CMK (cell line): ENCODE measurements around the gene PAK6.

Source experiments
- DNase-seq: peaks from one replicate; pipeline ENCODE4 v3.0.0-alpha.2; 2010; ENCODE audit warnings: low read depth

Gene PAK6

DNA sequence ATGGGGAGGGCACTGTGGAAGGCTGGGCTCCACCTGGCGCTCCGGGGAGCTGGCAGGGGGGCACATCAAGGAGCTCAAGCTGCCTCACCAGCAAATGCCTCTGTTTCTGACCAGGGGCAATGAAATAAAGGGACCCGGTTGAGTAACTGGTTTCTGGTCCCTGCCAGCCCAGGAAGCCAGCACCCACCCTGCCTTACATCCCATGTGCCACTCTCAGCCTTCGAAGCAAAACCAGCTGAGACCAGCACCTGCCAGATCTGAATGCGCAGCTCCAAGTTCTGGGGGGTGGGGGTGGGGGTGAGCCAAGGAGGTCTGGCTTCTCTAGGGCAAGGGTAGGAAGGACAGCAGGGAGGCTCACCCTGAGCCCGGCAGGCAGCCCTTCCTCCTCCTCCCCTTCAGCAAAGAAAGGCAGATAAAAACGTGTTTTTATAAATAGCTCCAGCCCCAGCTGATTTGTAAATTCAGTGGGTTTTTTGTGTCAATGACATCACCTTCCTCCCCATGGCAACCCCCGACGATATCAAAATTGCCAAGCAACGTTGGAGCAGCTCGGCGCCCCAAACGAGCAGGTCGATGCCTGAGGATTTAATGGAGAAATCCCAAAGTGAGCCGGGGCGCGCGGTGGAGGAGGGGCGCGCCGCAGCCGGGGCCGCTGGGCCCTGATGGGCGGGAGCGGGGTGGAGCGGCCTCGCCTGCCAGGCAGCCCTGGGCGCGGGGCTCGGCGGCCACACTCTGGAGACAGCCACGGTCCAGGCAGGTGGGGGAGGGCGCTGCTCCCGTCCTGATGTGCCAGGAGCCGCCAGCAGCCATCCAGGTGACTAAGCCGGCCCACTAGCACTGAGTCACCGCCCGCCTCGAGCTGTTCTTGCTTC, at the start of gene PAK6:
Gene PAK6, plus strand, starts transcription at position 532 of the 872 bp plus-strand sequence. CDS start 25,723 bp downstream, outside the sequence.
- no peak for DNase-seq

DNA sequence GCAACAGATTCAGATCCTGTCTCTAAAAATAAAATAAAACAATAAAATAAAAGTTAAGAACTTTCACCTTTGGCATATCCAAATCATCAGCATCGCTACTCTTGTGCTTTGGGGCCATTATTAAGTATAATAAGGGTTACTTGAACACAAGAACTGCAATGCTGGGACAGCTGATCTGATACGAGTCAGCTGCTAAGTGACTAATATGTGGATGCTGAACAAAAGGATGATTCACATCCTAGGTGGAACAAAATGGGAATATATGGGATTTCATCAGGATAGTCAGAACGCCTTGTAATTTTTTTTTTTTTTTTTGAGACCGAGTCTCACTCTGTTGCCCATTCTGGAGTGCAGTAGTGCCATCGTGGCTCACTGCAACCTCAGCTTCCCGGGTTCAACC, 48.3 kb upstream of the PAK6 start:
- no peak for DNase-seq

DNA sequence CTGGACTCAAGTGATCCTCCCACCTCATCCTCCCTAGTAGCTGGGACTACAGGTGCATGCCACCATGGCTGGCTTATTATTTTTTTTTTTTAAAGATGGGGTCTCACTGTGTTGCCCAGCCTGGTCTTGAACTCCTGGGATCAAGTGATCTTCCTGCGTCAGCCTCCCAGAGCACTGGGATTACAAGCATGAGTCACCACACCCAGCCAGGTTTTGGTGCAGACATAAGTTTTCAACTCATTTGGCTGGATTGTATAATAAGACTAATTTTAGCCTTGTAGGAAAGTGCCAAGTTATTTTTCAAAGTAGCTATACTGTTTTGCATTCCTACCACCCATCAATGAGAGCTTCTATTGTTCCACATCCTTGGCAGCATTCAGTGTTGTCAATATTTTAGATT, 45.9 kb upstream of the PAK6 start:
- no peak for DNase-seq

DNA sequence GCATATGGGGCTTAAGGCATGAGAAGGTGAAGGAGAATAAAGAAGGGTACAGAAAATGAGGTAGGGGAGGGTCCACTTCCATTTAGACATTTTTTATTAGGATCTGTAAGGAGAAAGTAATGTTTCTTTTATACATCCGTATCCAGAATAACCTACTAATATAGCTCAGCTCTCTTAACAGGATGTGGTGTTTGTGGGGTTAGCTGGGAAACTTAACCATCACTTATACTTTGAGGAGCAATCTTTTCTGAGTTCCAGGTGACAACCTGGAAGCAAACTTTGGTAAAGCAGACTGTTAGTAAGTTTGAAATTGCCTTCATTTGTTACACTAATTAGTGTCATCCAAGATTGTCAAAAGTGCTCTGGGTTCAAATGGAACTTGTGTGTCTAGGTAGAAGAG, 41.4 kb upstream of the PAK6 start:
- no peak for DNase-seq

DNA sequence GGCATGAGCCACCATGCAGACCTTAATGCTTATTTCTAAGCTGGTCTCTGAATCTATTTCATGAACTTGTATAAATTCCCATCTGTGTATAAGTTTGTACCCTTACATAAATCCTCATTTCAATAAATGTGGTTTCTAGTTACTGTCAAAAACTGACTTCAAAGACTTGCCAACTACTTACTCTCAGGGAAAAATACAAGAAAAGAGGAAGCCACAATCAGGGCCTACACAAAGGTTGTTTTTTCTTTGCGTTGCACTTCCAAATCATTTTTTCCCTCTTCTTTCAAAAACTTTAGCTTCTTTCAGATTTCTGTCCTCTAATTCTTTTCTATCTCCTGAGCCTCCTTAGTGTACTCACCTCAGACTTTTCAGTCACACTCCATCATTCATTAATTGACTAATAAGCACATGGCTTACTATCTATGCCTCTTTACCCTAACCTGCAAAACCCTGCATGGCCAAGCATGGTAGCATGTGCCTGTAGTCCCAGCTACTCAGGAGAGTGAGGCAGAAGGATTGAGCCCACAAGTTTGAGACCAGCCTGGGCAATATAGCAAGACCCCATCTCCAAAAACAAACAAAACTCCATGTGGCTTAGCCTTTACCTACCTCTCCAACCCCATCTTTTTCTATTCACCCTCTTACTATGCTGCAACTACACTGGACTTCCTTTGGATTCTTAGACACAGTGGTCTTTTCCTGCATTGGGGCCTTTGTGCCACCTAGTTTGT, 40.3 kb upstream of the PAK6 start:
- no peak for DNase-seq

DNA sequence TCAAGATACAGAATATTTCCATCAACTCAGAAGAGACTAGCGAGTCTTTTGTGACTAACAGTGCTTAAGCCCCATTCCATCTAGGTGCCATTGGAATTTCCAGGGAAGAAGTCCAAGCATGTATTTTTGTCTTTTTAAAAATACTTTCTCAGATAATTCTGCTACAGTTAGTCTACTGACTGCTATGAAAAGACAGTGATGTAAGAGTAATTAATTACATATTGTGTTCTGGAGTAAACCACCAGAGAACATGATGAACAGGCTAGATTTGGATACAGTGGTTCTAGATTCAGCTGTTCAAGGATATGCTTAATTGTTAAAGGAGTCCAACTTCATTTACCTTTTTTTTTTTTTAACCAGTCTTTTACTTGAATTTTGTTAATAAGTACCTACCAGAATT, 34.8 kb upstream of the PAK6 start:
- no peak for DNase-seq

DNA sequence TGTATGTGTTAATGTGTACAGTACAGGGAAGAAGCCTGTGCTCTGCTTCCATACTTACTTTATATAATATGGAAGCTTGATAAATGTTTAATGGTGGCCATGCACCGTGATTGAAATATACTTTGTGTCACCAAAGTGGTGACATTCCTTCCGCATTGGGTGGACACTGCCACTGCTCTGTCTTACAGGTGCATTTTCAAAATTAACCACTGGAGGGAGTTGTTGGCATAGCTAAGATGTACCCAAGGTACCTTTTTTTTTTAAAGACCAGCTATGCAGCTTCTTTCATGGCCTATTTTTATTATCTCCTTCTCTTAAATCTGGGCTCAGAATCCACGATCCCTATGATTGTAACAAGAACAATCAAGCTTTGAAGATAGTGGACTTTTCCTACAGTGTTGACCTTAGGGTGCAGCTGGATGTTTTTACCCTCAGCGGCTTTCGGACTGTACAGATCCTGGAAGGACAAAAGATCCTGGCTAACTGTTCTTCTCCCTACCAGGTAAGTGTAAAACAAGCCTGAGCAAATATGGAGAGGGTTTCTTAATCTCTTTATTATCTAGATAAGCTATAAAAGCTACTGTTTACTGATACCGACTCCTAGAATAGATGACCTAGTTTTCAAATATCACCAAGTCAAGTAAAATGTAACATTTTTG, 21.6 kb upstream of the PAK6 start:
- DNase-seq, result peak; percentile 64

DNA sequence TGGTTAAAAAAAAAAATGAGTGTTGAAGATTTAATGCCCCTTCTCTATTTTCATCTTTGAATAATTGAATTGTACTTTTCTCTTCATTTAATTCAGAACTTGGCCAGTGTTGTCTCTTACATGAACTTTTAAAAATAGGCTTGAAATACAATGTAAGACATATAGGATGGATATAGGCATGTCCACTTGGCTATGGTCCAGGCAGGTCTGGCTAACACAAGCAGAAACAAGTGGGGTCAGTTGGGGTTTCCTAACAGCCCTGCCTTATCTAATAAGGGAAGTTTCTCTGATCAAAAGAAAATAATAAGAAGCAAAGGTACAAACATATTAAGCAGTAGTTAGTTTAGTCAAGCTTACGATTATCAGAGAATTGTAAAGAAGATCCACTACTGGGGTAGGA, 19.1 kb upstream of the PAK6 start:
- DNase-seq, result no peak

DNA sequence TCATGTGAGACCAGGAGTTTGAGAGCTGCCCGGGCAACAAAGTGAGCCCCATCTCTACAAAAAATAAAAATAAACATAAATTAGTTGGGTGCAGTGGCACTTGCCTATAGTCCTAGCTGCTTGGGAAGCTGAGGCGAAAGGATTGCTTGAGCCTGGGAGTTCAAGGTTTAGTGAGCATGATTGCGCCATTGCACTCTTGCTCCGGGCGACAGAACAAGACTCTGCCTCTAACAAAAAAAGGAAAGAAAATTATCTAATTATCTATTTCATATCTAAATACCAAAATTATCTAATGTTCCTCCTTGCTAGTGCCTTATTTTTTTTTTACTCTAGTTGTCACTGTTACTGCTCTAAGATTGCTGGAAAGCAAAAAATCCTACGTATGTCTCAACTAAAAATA, 16.7 kb upstream of the PAK6 start:
- no peak for DNase-seq

DNA sequence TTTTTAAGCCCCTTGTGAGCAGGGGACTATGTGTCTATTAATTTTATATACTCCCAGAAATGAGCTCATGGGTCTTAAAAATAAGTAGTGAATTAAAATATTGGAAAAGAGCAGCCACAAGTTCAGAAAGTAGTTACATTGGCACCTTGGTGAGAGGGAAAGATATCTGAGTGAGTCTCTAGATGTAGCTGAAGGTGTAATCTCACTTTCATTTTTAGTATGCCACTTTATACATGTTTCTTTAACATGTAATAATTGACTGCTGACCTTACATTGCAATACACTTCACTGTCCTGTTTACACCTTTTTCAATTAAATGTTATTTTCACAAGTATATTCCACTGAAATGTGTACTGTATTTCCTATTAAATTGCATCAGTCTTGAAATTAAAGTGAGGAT, 12.1 kb upstream of the PAK6 start:
- DNase-seq, result no peak

DNA sequence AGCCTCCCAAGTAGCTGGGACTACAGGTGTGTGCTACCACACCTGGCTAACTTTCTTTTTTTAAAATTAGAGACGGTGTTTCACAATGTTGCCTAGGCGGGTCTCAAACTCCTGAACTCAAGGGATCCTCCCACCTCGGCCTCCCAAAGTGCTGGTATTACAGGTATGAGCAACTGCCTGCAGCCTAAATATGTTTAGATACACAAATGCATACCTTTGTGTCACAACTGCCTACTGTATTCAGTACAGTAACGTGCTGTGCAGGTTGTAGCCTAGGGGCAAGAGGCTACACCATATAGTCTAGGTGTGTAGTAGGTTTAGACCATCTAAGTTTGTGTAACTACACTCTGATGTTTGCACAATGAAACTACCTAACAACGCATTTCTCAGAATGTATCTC, 9.5 kb upstream of the PAK6 start:
- DNase-seq, result no peak

DNA sequence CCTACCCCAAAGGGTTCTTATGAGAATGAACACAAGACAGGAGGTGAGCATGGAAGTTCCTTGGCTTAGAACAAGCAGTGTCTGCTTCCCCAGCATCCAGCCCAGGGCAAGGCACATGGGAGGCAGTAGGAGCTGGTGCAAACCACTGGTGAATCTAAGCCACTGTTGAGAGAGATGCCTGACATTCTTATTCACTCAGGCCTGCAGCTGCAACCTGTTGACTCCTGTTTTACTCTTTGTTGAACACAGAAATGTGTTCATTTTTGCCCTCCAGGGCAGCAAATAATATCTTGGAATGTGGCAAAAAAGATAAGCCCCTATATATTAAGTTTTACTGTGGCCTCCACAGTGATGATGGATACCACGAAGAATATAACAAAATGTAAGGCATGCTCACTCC, 8.9 kb upstream of the PAK6 start:
- no peak for DNase-seq

DNA sequence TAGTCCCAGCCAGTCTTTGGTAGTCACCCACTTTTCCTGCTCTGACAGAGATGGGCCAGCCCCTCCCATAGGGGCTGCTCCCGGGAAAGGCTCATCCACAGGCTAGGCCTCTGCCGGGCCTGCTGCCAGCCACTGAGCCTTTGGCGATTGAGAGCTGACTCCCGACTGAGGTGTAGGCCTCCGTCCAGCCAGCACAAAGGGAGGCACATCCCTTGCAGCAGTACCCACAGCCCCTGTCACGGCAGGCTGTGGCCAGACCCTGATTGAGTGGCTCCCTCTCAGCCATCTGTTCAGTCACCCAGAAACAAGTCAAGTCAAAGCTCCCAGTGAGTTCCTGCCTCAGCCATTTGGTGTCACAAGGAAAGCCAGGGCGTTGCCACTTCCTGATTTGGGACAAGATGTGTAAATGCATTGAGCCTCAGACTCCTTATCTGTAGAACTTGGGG, 6.2 kb upstream of the PAK6 start:
- no peak for DNase-seq

DNA sequence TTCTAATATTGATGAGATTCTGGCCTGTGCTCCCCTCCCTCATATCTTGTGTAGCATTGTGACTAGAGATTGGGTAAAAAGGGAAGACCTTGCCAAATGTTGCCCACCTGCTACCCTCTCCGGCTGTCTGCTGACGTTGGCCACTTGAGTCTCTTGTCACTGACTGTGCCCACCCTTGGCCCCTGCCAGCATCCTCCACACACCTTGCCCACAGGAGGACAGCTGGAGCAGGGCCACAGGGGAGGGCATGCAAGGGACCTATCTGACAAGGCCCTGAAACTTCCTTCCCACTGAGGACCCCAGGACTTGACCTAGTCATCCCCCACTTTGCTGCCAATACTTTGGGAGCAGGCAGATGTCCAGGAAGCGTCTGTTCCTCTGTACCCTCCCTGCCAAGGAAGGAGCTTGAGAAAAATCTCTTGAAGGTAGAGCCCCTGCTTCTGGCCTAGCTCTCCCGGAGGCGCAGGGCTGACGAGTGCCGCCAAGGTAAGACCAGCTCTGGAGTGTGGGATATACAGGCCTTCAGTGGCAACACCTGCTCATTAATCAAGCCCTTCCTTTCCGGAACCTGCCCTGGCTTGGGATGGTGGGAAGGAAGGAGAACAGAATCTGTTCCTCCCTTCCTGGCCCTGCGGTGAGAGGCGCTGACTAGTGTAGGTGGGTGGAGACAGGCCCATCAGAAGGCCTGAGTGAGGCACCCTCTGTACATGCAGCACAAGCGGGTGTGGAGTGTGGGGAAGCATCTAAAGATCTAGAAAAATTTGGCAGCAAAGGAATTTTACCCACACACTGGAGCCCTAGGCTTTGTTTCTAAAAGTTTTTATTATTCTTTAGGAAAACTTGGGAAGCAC, 4.9 kb upstream of the PAK6 start:
- DNase-seq, result no peak

DNA sequence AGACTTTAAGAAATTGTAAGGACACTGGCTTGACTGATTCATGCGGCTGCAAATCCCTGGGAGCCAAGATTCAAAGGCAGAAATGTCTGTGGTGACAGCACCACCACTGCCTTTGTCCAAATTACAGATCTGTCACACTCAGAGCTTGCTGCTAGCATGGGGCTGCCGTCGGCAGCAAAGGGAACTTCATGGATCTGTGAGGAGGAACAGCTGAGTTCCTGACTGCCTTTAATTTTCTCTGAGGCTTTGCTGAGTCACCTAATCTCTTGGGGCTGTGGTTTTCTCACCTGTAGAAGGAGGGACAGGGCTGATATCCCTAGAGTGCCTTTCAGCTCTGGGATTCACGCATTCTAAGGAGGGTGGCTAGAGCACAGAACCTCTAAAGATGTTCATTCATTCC, 4.1 kb upstream of the PAK6 start:
- no peak for DNase-seq

DNA sequence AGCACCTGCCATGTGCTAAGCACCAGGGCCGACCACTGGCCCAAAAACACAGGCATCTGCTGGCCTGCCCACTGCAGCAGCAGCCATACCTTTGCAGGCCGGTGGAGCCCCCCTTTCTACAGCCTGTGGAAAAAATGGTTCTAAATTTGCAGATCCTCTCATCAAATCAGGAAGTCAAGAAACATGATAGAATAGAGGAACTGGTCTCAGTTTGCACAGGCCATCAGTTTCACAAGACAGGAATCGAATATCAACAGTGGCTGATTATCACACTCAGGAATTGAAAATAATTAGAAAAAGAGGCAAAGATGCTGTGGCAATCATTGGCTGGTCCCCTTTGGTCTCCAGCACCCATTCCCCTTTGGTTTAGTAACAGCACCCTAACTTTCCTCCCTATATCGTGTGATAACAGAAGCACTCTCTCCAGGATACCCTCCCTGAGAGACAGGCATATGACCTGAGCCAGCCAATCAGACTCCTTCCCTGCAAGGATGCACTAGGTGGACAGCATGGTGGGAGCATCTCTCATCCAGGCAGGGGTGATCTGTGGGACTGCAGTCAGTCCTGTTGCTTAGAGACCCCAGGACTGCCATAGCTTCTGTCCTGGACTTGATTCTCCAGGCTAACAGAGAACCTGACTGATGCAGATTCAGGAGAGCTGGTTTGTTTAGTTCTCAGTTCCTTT, 3.5 kb upstream of the PAK6 start:
- no peak for DNase-seq

DNA sequence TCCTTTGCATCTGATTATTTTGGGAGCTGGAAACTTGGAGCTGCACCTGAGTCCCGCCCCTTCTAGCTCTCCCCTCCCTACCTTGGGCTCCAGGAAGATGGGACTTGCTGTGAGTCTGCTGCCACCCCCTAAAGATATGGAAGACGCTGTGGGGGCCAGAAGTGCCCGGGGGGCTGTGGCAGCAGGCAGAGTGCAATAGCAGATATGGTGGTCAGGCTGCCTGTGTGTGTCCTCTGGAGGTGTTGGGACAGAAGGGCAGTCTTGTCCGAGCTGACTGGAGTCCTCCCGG, 485 bp downstream of the PAK6 start:
- DNase-seq, result no peak

DNA sequence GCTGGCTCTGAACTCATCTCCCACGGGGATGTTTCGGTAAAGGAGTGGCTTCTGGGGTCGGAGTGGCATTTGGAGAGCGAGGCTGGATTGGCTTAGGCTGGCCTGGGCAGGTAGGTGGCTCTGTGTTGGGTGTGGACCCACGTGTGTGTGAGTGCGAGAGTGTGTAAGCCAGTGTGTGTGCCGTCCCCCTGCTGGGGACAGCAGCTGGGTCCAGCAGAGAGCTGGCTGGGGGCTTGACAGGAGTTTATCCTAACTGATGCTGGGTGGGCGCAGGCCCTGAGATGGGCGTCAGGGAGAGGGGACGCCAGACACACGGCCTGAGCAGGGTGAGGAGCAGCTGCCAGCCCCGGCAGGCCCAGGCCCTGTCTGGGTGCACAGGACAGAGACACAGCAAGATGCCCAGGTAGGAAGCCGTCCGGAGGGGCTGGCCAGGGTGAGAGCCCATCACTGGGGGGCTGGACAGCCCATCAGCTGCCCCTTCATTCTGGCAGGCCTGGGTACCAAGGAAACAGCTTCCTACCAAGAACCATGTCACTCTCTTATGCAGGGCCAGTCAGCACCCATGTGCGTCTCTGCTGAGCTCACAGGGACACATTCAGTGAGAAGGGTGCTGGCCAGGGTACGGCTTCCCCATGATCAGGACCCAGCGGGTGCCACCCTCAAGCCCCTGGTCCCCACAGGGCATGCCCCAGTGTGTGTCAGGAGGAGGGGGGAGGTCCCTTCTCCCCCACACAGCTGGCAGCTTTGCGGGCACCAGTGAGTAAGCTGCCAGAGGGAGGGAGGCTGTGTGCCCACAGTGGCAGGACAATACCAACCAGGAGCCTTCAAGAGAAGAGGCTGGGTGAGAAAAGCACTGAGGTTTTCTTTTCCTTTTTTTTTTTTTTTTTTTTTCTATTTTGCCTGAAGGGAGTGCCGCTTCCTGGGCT, 1.1 kb downstream of the PAK6 start:
- no peak for DNase-seq

DNA sequence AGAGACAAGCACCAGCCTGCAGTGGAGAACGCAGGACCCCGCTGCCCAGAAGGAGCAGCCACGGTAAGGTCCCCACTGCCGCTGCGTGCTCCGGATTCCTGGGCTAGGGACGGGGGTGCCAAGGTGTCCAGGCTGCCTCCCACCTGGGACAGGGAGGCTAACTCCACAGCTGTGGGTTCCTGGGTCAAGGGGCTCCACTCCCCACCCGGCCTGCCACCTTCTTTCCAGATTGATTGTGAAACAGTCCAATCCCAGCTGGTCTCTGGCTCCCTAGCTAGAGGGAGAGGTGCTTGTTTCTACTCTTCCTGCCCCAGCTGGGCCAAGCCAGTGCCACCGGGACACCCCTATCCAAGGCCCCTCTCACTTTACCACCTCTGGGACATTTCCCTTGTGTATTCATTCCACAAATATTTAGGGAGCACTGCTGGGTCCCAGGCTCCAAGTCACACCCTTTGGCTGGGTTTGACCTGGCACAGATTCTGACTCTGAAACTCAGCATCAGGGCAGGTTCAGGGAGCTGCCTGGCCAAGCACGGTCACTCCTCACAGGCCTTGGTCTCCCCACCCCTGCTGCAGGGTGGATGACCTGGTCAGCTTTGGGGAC, 1.9 kb downstream of the PAK6 start:
- DNase-seq, result no peak
